Keratinocyte (primary cell): ENCODE measurements around the gene PRKAA1. TPM values are rescaled to one million over a fixed set of nuclear protein-coding genes. Genes with fewer than 3 reads are reported as not detected.

ENCODE experiments used
- DNase-seq: peaks from one replicate; pipeline ENCODE4 v3.0.0-alpha.2; 2011; ENCODE audit warnings: low read depth, missing footprints, low spot score
- FAIRE-seq: peaks from 2 replicates; lab custom pipeline; 2011; peaks lifted over from hg19 to GRCh38; lab: Jason Lieb, UNC
- H2AFZ ChIP-seq: 2 replicates; pipeline ENCODE4 v1.6.0; 2012; ENCODE audit warnings: low read length, control low read depth, inconsistent platforms; ENCODE audit not compliant: control insufficient read depth
- H3K27ac ChIP-seq: 2 replicates; pipeline ENCODE4 v1.5.1; 2011; ENCODE audit warnings: low read length; ENCODE audit not compliant: control insufficient read depth, insufficient read depth
- H3K27me3 ChIP-seq: 3 replicates; pipeline ENCODE4 v1.6.0; 2011; ENCODE audit warnings: low read length; ENCODE audit not compliant: control insufficient read depth, insufficient read depth; ENCODE audit errors: extremely low read depth
- H3K36me3 ChIP-seq, 2 experiments: 2 replicates in 1 of 2; 3 replicates in 1 of 2; pipeline ENCODE4 v1.5.1; 2011; ENCODE audit warnings: low read length in 2 of 2, mild to moderate bottlenecking in 1 of 2; ENCODE audit not compliant: control insufficient read depth in 2 of 2, insufficient read depth in 2 of 2; ENCODE audit errors: extremely low read depth in 1 of 2
- H3K4me1 ChIP-seq: 3 replicates; pipeline ENCODE4 v1.5.1; 2011; ENCODE audit warnings: low read length; ENCODE audit not compliant: control insufficient read depth, insufficient read depth; ENCODE audit errors: extremely low read depth
- H3K4me2 ChIP-seq: 3 replicates; pipeline ENCODE4 v1.6.0; 2011; ENCODE audit warnings: low read depth, low read length; ENCODE audit not compliant: control insufficient read depth, insufficient read depth; ENCODE audit errors: extremely low read depth
- H3K4me3 ChIP-seq, 3 experiments: fragments of 200-600 bp in 1 of 3; sonication (generic) in 1 of 3; 2 replicates in 2 of 3; 3 replicates in 1 of 3; pipeline ENCODE4 v1.5.1; 2011 to 2016; ENCODE audit warnings: low read length in 3 of 3, mild to moderate bottlenecking in 3 of 3, control low read depth in 2 of 3, inconsistent platforms in 1 of 3, low read depth in 1 of 3, mixed read lengths in 1 of 3, mixed run types in 1 of 3, moderate library complexity in 1 of 3; ENCODE audit not compliant: control insufficient read depth in 2 of 3, insufficient read depth in 2 of 3; ENCODE audit errors: extremely low read depth in 1 of 3
- H3K79me2 ChIP-seq: 2 replicates; pipeline ENCODE4 v1.6.0; 2012; ENCODE audit warnings: low read length; ENCODE audit not compliant: control insufficient read depth, insufficient read depth
- H3K9ac ChIP-seq: 3 replicates; pipeline ENCODE4 v1.6.0; 2011; ENCODE audit warnings: low read length; ENCODE audit not compliant: control insufficient read depth, insufficient read depth; ENCODE audit errors: extremely low read depth
- H3K9me1 ChIP-seq: 3 replicates; pipeline ENCODE4 v1.6.0; 2011; ENCODE audit warnings: low read length; ENCODE audit not compliant: control insufficient read depth, insufficient read depth; ENCODE audit errors: extremely low read depth
- H3K9me3 ChIP-seq: 2 replicates; pipeline ENCODE4 v1.5.1; 2012; ENCODE audit warnings: low read depth, low read length; ENCODE audit not compliant: control insufficient read depth
- H4K20me1 ChIP-seq: 3 replicates; pipeline ENCODE4 v1.6.0; 2011; ENCODE audit warnings: low read length; ENCODE audit not compliant: control insufficient read depth, insufficient read depth; ENCODE audit errors: extremely low read depth
- EZH2 ChIP-seq: IDR thresholded peaks from one replicate; pipeline ENCODE4 v1.6.1; 2012; ENCODE audit warnings: inconsistent platforms, mild to moderate bottlenecking, low read length, moderate library complexity
- dilution Hi-C: fragments of 300-500 bp; cut with MboI; formaldehyde crosslinking; loops from one replicate; pipeline ENCODE4 v1.7.0; 2020; ENCODE audit warnings: low sequenced_read_pairs; ENCODE audit not compliant: extremely low pct_ligation_motif_present
- polyA plus RNA-seq, 5 experiments: library from polyadenylated mRNA; depleted of rRNA in 3 of 5; stranded (reverse) in 3 of 5; stranded (forward) in 1 of 5; unstranded in 1 of 5; fragments of >200 nt; gene quantifications; 1 replicate in 1 of 5; 2 replicates in 3 of 5; 3 replicates in 1 of 5; pipeline versions ENCODE4 v1.2.1 to v1.2.3, GENCODE V29; 2011 to 2012; ENCODE audit warnings: missing spikeins in 2 of 5, low read depth in 1 of 5, low replicate concordance in 1 of 5
- TF ChIP-seq, protein P1 (sequence below), 3 experiments: IDR thresholded peaks in 1 of 3; conservative IDR thresholded peaks in 1 of 3; optimal IDR thresholded peaks in 1 of 3; 2 replicates in 2 of 3; 3 replicates in 1 of 3; pipeline versions ENCODE3 to v1.5.1; 2011; ENCODE audit warnings: low read length in 3 of 3, mild to moderate bottlenecking in 3 of 3, moderate library complexity in 2 of 3, control low read depth in 1 of 3, inconsistent platforms in 1 of 3; ENCODE audit not compliant: insufficient read depth in 2 of 3; ENCODE audit errors: extremely low read depth in 1 of 3

Gene PRKAA1
- polyA plus RNA-seq, 1 donor (not counting 4 experiments of a cell fraction or from before 2014, with no cell fraction given), result 59.3 TPM

DNA sequence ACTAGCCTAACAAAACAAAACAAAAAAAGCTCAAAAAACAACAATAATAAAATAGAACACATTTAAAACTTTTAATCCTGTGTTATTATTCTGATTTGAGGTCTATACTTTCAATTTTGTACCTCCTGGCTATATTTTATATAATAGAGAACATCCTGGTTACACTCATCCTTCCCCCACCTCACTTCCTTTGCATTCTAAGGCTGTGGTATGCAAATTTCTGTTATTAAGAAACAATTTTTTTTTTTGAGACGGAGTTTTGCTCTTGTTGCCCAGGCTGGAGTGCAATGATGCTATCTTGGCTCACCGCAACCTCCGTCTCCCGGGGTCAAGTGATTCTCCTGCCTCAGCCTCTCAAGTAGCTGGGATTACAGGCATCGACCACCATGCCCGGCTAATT, 39.9 kb upstream of the PRKAA1 start:
- H3K4me2 ChIP-seq, result no peak overlapping the region
- peaks cover 9 to 13% of the 10 kb centered on the region in 2 experiments for H3K36me3 ChIP-seq
- no peak overlapping the region for H3K9ac ChIP-seq
- H4K20me1 ChIP-seq, result peaks cover 4% of the 10 kb centered on the region
- no peak overlapping the region for H3K27ac ChIP-seq
- H3K4me1 ChIP-seq, result peaks cover 17% of the 10 kb centered on the region
- H2AFZ ChIP-seq, result no peak overlapping the region
- no peaks in the 10 kb centered on the region for H3K27me3 ChIP-seq
- no peak for FAIRE-seq
- TF ChIP-seq EZH2, result no peak
- TF ChIP-seq, protein P1, sequence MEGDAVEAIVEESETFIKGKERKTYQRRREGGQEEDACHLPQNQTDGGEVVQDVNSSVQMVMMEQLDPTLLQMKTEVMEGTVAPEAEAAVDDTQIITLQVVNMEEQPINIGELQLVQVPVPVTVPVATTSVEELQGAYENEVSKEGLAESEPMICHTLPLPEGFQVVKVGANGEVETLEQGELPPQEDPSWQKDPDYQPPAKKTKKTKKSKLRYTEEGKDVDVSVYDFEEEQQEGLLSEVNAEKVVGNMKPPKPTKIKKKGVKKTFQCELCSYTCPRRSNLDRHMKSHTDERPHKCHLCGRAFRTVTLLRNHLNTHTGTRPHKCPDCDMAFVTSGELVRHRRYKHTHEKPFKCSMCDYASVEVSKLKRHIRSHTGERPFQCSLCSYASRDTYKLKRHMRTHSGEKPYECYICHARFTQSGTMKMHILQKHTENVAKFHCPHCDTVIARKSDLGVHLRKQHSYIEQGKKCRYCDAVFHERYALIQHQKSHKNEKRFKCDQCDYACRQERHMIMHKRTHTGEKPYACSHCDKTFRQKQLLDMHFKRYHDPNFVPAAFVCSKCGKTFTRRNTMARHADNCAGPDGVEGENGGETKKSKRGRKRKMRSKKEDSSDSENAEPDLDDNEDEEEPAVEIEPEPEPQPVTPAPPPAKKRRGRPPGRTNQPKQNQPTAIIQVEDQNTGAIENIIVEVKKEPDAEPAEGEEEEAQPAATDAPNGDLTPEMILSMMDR (optimal IDR thresholded peaks at IDR 0.05 in 1 of 3, IDR thresholded peaks at IDR 0.05 in 1 of 3, conservative IDR thresholded peaks at IDR 0.05 in 1 of 3; ENCODE audit: extremely low read depth in 1 of 3, insufficient read depth in 2 of 3, low read length in 3 of 3), result no peak
- peaks cover 20% of the 10 kb centered on the region for H3K79me2 ChIP-seq
- no peak for DNase-seq
- dilution Hi-C loops, result no loop called here
- no peak overlapping the region for H3K4me3 ChIP-seq
- no peaks in the 10 kb centered on the region for H3K9me3 ChIP-seq
- peaks cover 3% of the 10 kb centered on the region for H3K9me1 ChIP-seq

- Histone ChIP-seq H3K27me3 (no peaks in the 10 kb centered on the region), H4K20me1 (peaks cover 29% of the 10 kb centered on the region), H3K27ac (peak within 1 kb of the TSS; percentile 95), H3K9me1 (peaks cover 3% of the 10 kb centered on the region), H2AFZ (peak within 1 kb of the TSS; percentile 91), H3K4me3 (peak within 1 kb of the TSS; percentile 67 to 95 (median 83)), H3K79me2 (peaks cover 49% of the 10 kb centered on the region), H3K9ac (peak within 1 kb of the TSS; percentile 99), H3K4me2 (peak within 1 kb of the TSS; percentile 95), H3K36me3 (peaks cover 28 to 43% of the 10 kb centered on the region in 2 experiments), H3K9me3 (no peaks in the 10 kb centered on the region), H3K4me1 (peaks cover 29% of the 10 kb centered on the region)
- dilution Hi-C loops, result no loop called here
- DNase-seq (peak; percentile 55), FAIRE-seq (peak; percentile 17)
- TF ChIP-seq, protein P1 (optimal IDR thresholded peaks at IDR 0.05 in 1 of 3, IDR thresholded peaks at IDR 0.05 in 1 of 3, conservative IDR thresholded peaks at IDR 0.05 in 1 of 3; ENCODE audit: extremely low read depth in 1 of 3, insufficient read depth in 2 of 3, low read length in 3 of 3), result no peak
- TF ChIP-seq EZH2, result no peak
Observed at GRCh38 chr5:40834849-40835787, 36.9 kb upstream of the PRKAA1 start, which contains the start of gene RPL37. Gene RPL37, minus strand, starts transcription at chr5:40835222. Its CDS starts 37 bp downstream, at chr5:40835185.
